HL-60 (cell line): ENCODE results near the gene PRDM8.

ENCODE experiments used
- DNase-seq, 2 experiments: peaks; one replicate each; pipeline ENCODE4 v3.0.0-alpha.2; 2010 to 2020; ENCODE audit warnings: low read depth in 1 of 2, low spot score in 1 of 2
- H3K27ac ChIP-seq: fragments of 250-450 bp; sonication (Bioruptor Pico); replicated peaks from 2 replicates; pipeline ENCODE4 v1.5.1; 2020; ENCODE audit warnings: mild to moderate bottlenecking, moderate library complexity
- H3K27me3 ChIP-seq: fragments of 250-450 bp; sonication (Bioruptor Pico); 2 replicates; pipeline ENCODE4 v1.5.1; 2021; ENCODE audit warnings: mild to moderate bottlenecking, moderate library complexity; ENCODE audit not compliant: insufficient read depth, poor library complexity, severe bottlenecking
- H3K4me3 ChIP-seq: replicated peaks from 2 replicates; pipeline ENCODE4 v1.5.1; 2011; ENCODE audit warnings: mild to moderate bottlenecking, control low read depth, low read length; ENCODE audit not compliant: insufficient read depth
- CTCF ChIP-seq: IDR thresholded peaks from one replicate; pipeline ENCODE4 v1.5.1; 2011; ENCODE audit warnings: low read length, control low read depth, inconsistent platforms; ENCODE audit not compliant: insufficient read depth
- GABPA ChIP-seq: IDR thresholded peaks from 2 replicates; pipeline ENCODE4 v1.6.1; 2012; ENCODE audit warnings: low read depth
- POLR2AphosphoS5 ChIP-seq: IDR thresholded peaks from 2 replicates; pipeline ENCODE4 v1.6.1; 2012; ENCODE audit warnings: low read depth
- REST ChIP-seq: IDR thresholded peaks from 2 replicates; pipeline ENCODE4 v1.6.1; 2012; ENCODE audit warnings: low read depth; ENCODE audit not compliant: insufficient replicate concordance
- SPI1 ChIP-seq: IDR thresholded peaks from 2 replicates; pipeline ENCODE4 v1.6.1; 2012; ENCODE audit warnings: low read depth, mild to moderate bottlenecking, borderline replicate concordance

Gene PRDM8

DNA sequence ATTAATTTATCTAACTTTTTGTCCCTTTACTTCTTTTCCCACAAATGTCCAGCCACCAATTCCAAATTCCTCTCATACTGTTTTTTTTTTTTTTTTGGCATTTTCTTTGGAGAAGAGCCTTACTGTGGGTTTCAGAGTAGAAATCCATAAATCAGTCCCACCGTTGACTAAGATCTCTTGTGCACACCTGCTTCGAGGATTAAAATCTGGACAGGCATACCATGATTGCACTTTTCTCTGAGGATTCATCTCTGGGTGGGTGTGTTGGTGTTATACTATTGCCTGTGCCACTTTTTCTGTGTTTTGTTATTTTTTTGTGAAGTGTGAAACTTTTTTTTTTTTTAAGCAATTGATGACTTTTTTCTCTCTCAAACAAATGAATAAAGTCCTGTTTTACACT, 13.2 kb downstream of the PRDM8 start:
- TF ChIP-seq SPI1: no peak
- no peak for TF ChIP-seq REST
- no peak for TF ChIP-seq CTCF
- TF ChIP-seq GABPA: no peak
- TF ChIP-seq POLR2AphosphoS5: no peak
- Histone ChIP-seq H3K4me3 (no peak overlapping the region), H3K27ac (no peak overlapping the region), H3K27me3 (no peaks in the 10 kb centered on the region)
- DNase-seq: no peak

DNA sequence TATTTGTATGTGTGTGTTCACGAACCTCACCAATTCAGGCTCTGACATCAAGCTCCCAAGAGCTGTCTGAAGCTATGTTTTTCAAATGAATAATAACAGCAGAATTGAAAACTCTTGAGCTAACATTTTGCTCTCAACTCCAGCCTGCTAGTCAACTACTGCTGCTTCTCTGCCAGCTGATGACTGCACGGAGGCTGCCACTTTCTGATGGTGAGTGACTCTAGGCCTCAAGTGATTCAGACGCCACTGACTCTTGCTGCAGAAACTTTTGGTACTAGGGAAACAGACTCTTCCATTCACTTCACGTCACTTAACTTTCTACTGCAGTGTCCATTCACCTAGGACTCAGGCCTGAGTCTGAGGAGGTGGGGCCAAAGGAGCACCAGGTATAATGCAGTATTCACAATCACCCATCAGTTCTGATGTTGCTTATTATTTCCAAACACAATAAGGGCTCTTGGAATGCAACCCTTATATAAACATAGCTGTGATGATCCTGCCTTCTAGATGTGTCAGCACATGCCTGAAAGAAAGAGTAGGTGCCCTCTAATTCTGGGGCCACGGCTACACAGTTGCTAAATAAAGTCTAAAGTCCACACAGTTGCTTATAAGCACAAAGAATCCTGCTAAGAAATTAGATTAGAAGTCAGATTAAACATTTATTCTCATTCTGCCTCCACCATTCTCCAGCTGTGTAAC, 16.0 kb downstream of the PRDM8 start:
- no peaks in the 10 kb centered on the region for H3K27me3 ChIP-seq
- DNase-seq: no peak
- no peak overlapping the region for H3K4me3 ChIP-seq
- TF ChIP-seq GABPA (no peak), POLR2AphosphoS5 (no peak), SPI1 (no peak), CTCF (no peak), REST (no peak)
- no peak overlapping the region for H3K27ac ChIP-seq

DNA sequence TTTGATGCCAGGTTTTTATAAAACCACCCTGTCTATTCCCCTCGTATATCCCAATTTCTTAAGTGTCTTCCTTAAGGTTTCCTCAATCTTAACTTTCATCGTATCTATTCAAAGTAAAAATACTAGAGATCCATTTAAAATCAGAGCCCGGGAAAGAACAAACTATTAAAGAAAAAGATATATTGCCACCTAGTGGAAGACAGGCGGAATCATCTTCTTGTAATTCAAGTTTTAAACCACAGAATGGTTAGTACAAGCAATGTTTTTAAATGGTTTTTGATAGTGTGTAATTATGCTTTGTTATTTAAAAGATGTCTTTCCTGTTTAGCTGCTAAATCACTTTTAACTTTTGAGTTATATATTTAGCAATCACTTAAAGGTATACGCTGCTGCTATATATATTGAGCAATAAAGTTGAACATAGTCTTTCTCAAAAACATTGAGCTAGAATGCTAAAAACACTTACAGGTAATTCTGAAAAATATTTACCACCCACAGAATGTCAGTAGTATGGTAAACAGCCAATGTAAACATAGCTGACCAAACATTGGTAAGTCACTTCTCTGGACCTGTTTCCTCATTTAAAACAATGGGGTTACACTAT, 18.2 kb downstream of the PRDM8 start:
- Histone ChIP-seq H3K27me3 (peaks cover 5% of the 10 kb centered on the region), H3K27ac (no peak overlapping the region), H3K4me3 (no peak overlapping the region)
- no peak for DNase-seq
- TF ChIP-seq GABPA (no peak), CTCF (peak; percentile 43)
